ENCODE data around the gene ITPR1.

- TF ChIP-seq YY1 (IDR thresholded peaks at IDR 0.05; ENCODE audit: low read depth, low read length) (no peak), BACH1 (IDR thresholded peaks at IDR 0.05; ENCODE audit: borderline replicate concordance) (no peak), CTCF (IDR thresholded peaks at IDR 0.05 in 2 of 3, conservative IDR thresholded peaks at IDR 0.05 in 1 of 3; ENCODE audit: control insufficient read depth in 2 of 3, extremely low read depth in 1 of 3, insufficient read depth in 1 of 3, low read depth in 3 of 3, low read length in 3 of 3) (no peak), TCF3 (IDR thresholded peaks at IDR 0.05; ENCODE audit: borderline replicate concordance, insufficient read depth, low read depth, low read length) (no peak), PKNOX1 (IDR thresholded peaks at IDR 0.05) (no peak), ATF3 (IDR thresholded peaks at IDR 0.05; ENCODE audit: borderline replicate concordance, extremely low read depth, low read depth, low read length) (no peak), STAT1 (conservative IDR thresholded peaks at IDR 0.05) (no peak), SREBF2 (IDR thresholded peaks at IDR 0.05; ENCODE audit: low read length) (no peak), NBN (IDR thresholded peaks at IDR 0.05) (no peak), PRDM15 (CRISPR knock-in tag; IDR thresholded peaks at IDR 0.05) (no peak), IRF3 (IDR thresholded peaks at IDR 0.05) (no peak), CHD2 (IDR thresholded peaks at IDR 0.05; ENCODE audit: borderline replicate concordance, low read depth, low read length) (no peak)
Observed at GRCh38 chr3:4546346-4547178, 53.4 kb downstream of the ITPR1 start.

All from GM12878 (cell line).